ENCODE results near the gene HES2.

- no peak for TF ChIP-seq CTCF (IDR thresholded peaks at IDR 0.05)
- TF ChIP-seq POLR2A (IDR thresholded peaks at IDR 0.05) = no peak
- no peak for TF ChIP-seq EP300 (IDR thresholded peaks at IDR 0.05)
- no peak for TF ChIP-seq POLR2AphosphoS5 (IDR thresholded peaks at IDR 0.05)
These were observed 49.2 kb upstream of the HES2 start for GRCh38 chr1:6468729-6469461.

All from stomach (tissue), 4 donors.